SH-SY5Y (cell line): ENCODE results near the gene ZNF638.
A peak's percentile ranks its signal among the peaks of the same experiment; 100 is the strongest.

ENCODE experiments used
- GATA2 ChIP-seq: IDR thresholded peaks from 2 replicates; pipeline ENCODE4 v1.6.1; 2011; ENCODE audit warnings: mild to moderate bottlenecking, low read depth, low read length
- GATA3 ChIP-seq: IDR thresholded peaks from 2 replicates; pipeline ENCODE4 v1.6.1; 2011; ENCODE audit warnings: low read depth, mild to moderate bottlenecking, low read length, moderate library complexity

The ZNF638 gene

GRCh38 chr2:71327916-71328315 lies 3.7 kb upstream of the ZNF638 start:
- TF ChIP-seq GATA2, result no peak
- TF ChIP-seq GATA3, result no peak

GRCh38 chr2:71330155-71330554 lies 1.4 kb upstream of the ZNF638 start:
- no peak for TF ChIP-seq GATA2
- TF ChIP-seq GATA3, result no peak

GRCh38 chr2:71330585-71331330 lies 824 bp upstream of the ZNF638 start:
- no peak for TF ChIP-seq GATA2
- no peak for TF ChIP-seq GATA3

GRCh38 chr2:71332435-71332796 lies 834 bp downstream of the ZNF638 start:
- TF ChIP-seq GATA3 (no peak), GATA2 (no peak)

- no peak for TF ChIP-seq GATA3
- TF ChIP-seq GATA2, result no peak
These were observed 2.0 kb downstream of the ZNF638 start for GRCh38 chr2:71333619-71334018.

GRCh38 chr2:71336384-71336783 lies 4.8 kb downstream of the ZNF638 start:
- TF ChIP-seq GATA2, result no peak
- TF ChIP-seq GATA3, result no peak

GRCh38 chr2:71336802-71337201 lies 5.2 kb downstream of the ZNF638 start:
- no peak for TF ChIP-seq GATA3
- no peak for TF ChIP-seq GATA2

- TF ChIP-seq GATA3 (peak; percentile 95), GATA2 (peak; percentile 80)
These were observed 6.2 kb downstream of the ZNF638 start for GRCh38 chr2:71337776-71338175.

GRCh38 chr2:71339685-71340084 lies 8.1 kb downstream of the ZNF638 start:
- TF ChIP-seq GATA3 (no peak), GATA2 (no peak)

GRCh38 chr2:71340176-71340575 lies 8.6 kb downstream of the ZNF638 start:
- TF ChIP-seq GATA2, result no peak
- no peak for TF ChIP-seq GATA3

GRCh38 chr2:71341645-71342044 lies 10.1 kb downstream of the ZNF638 start:
- TF ChIP-seq GATA2 (no peak), GATA3 (no peak)

- TF ChIP-seq GATA2, result no peak
- no peak for TF ChIP-seq GATA3
These were observed 14.5 kb downstream of the ZNF638 start for GRCh38 chr2:71346065-71346464.

- TF ChIP-seq GATA2 (no peak; the same call in 1 of the 2 replicates), GATA3 (peak; percentile 26; the same call in 1 of the 2 replicates)
These were observed 15.9 kb downstream of the ZNF638 start for GRCh38 chr2:71347517-71347916.

GRCh38 chr2:71348302-71348701 lies 16.7 kb downstream of the ZNF638 start:
- TF ChIP-seq GATA3 (no peak), GATA2 (no peak)

- TF ChIP-seq GATA3, result no peak
- TF ChIP-seq GATA2, result no peak
These were observed 21.7 kb downstream of the ZNF638 start for GRCh38 chr2:71353248-71353647.
